NT2/D1 (cell line): ENCODE data around the gene TTF1.

Source experiments
- YY1 ChIP-seq: IDR thresholded peaks from 2 replicates; pipeline ENCODE4 v1.6.1; 2011; ENCODE audit not compliant: insufficient read length, insufficient read depth
- ZNF274 ChIP-seq: IDR thresholded peaks from 2 replicates; pipeline ENCODE4 v1.6.1; 2011; ENCODE audit warnings: mild to moderate bottlenecking, low read depth, low read length

- TF ChIP-seq ZNF274, result no peak
- TF ChIP-seq YY1, result no peak
These were observed 20.2 kb upstream of the TTF1 start for GRCh38 chr9:132426639-132427414.
